Measurements from ENCODE around the gene GTPBP1. TPM values are rescaled to one million over a fixed set of nuclear protein-coding genes. Genes with fewer than 3 reads are reported as not detected.

Gene GTPBP1
- total and polyA plus RNA-seq, 7 donors, result 15.0 to 59.1 (median 26.8) TPM

GRCh38 chr22:38761202-38762162 lies 55.7 kb downstream of the GTPBP1 start:
- peaks cover 0 to 2% (median under 1%) of the 10 kb centered on the region in 4 donors for H3K4me1 ChIP-seq
- no peak for DNase-seq
- no peaks in the 10 kb centered on the region for H3K36me3 ChIP-seq
- 74 to 80% methylated on average over 20 of the region's 20 CpGs for WGBS, 2 donors
- no peaks in the 10 kb centered on the region for H3K27me3 ChIP-seq
- intact Hi-C loops (cut with DNase I), result no loop called here
- H3K9me3 ChIP-seq, result no peaks in the 10 kb centered on the region
- H3K4me3 ChIP-seq, result no peak overlapping the region
- TF ChIP-seq CTCF (IDR thresholded peaks at IDR 0.05) (no peak), EP300 (IDR thresholded peaks at IDR 0.05) (no peak), POLR2AphosphoS5 (IDR thresholded peaks at IDR 0.05) (no peak), POLR2A (IDR thresholded peaks at IDR 0.05) (no peak)
- H3K27ac ChIP-seq, result no peak overlapping the region

- intact Hi-C loops (cut with DNase I), result no loop called here
- no peak for DNase-seq
- Histone ChIP-seq H3K4me1 (no peaks in the 10 kb centered on the region), H3K9me3 (no peaks in the 10 kb centered on the region), H3K36me3 (no peaks in the 10 kb centered on the region), H3K27ac (no peak overlapping the region), H3K4me3 (no peak overlapping the region), H3K27me3 (no peaks in the 10 kb centered on the region)
- 73 to 84% methylated on average over 11 of the region's 11 CpGs for WGBS, 2 donors
- no peak for TF ChIP-seq POLR2A (IDR thresholded peaks at IDR 0.05)
- no peak for TF ChIP-seq EP300 (IDR thresholded peaks at IDR 0.05)
- TF ChIP-seq POLR2AphosphoS5 (IDR thresholded peaks at IDR 0.05), result no peak
- no peak for TF ChIP-seq CTCF (IDR thresholded peaks at IDR 0.05)
Measured at GRCh38 chr22:38762551-38762983, 56.8 kb downstream of the GTPBP1 start.

GRCh38 chr22:38766076-38766777 lies 60.5 kb downstream of the GTPBP1 start:
- Histone ChIP-seq H3K27ac (no peak overlapping the region), H3K36me3 (no peaks in the 10 kb centered on the region), H3K27me3 (no peaks in the 10 kb centered on the region), H3K4me3 (no peak overlapping the region), H3K4me1 (no peaks in the 10 kb centered on the region), H3K9me3 (no peaks in the 10 kb centered on the region)
- TF ChIP-seq POLR2AphosphoS5 (IDR thresholded peaks at IDR 0.05), result no peak
- TF ChIP-seq POLR2A (IDR thresholded peaks at IDR 0.05), result no peak
- TF ChIP-seq CTCF (IDR thresholded peaks at IDR 0.05), result peak in 3 of 4 experiments; percentile 53 to 56 (median 54)
- TF ChIP-seq EP300 (IDR thresholded peaks at IDR 0.05), result no peak
- peak; percentile 79 for DNase-seq
- intact Hi-C loops (cut with DNase I), result no loop called here
- WGBS, 2 donors, result 30 to 57% methylated on average over 14 of the region's 14 CpGs

GRCh38 chr22:38767313-38767712 lies 61.6 kb downstream of the GTPBP1 start:
- Histone ChIP-seq H3K9me3 (no peaks in the 10 kb centered on the region), H3K4me3 (no peak overlapping the region), H3K36me3 (no peaks in the 10 kb centered on the region), H3K27ac (no peak overlapping the region), H3K4me1 (no peaks in the 10 kb centered on the region), H3K27me3 (no peaks in the 10 kb centered on the region)
- intact Hi-C loops (cut with DNase I), result no loop called here
- DNase-seq, result no peak
- TF ChIP-seq CTCF (IDR thresholded peaks at IDR 0.05), result no peak
- TF ChIP-seq POLR2AphosphoS5 (IDR thresholded peaks at IDR 0.05), result no peak
- 58 to 79% methylated on average over 9 of the region's 9 CpGs for WGBS, 2 donors
